T-cell (primary cell): ENCODE results near the gene ZFYVE26. TPM values are rescaled to one million over a fixed set of nuclear protein-coding genes. Genes with fewer than 3 reads are reported as not detected.
"Not testable (repeated sequence)": the region's sequence is repeated elsewhere in the genome, so short reads cannot be mapped to it uniquely, and the experiment has no call there.

ENCODE experiments used
- ATAC-seq, 4 experiments: fragments of 200-7000 bp in 3 of 4; fragments of 150-1000 bp in 1 of 4; cut with Tn5 transposase; replicated peaks in 1 of 4; 1 replicate in 3 of 4; 2 replicates in 1 of 4; pipeline ENCODE4 v1.10.0; 2021; ENCODE audit warnings: moderate library complexity in 3 of 4, mild to moderate bottlenecking in 2 of 4, moderate number of reproducible peaks in 1 of 4
- CTCF ChIA-PET, 2 donors: fragments of 300-600 bp; sonication (Branson Sonifier 250); formaldehyde crosslinking; loops; one replicate each; lab custom pipeline; 2022; ENCODE audit warnings: antibody characterized with exemption in 2 of 2; lab: Charles Lee
- POLR2A ChIA-PET, 2 donors: fragments of 300-600 bp; sonication (Branson Sonifier 250); formaldehyde crosslinking; loops; one replicate each; lab custom pipeline; 2022; ENCODE audit warnings: antibody characterized with exemption in 2 of 2; lab: Charles Lee
- DNase-seq, 35 experiments: peaks; one replicate each; pipeline versions ENCODE4 v3.0.0 to v3.0.0-alpha.2; 2013 to 2023
- H3K27ac ChIP-seq: one replicate; pipeline ENCODE4 v1.5.1; 2013; ENCODE audit warnings: low read length
- H3K27me3 ChIP-seq, 2 experiments: replicated peaks in 1 of 2; 1 replicate in 1 of 2; 2 replicates in 1 of 2; pipeline versions ENCODE4 v1.6.1 to v1.7.0; 2013; ENCODE audit warnings: low read length in 1 of 2, mixed read lengths in 1 of 2; ENCODE audit not compliant: control insufficient read depth in 2 of 2, insufficient read depth in 2 of 2; ENCODE audit errors: extremely low read depth in 1 of 2
- H3K36me3 ChIP-seq, 2 donors: 1 replicate in 1 of 2; 2 replicates in 1 of 2; pipeline versions ENCODE4 v1.6.1 to v1.7.0; 2013; ENCODE audit warnings: low read length in 1 of 2; ENCODE audit not compliant: control insufficient read depth in 2 of 2, insufficient read depth in 1 of 2; ENCODE audit errors: extremely low read depth in 1 of 2
- H3K4me1 ChIP-seq, 2 experiments: 1 replicate in 1 of 2; 2 replicates in 1 of 2; pipeline versions ENCODE4 v1.6.1 to v1.7.0; 2013; ENCODE audit warnings: low read length in 2 of 2, mixed read lengths in 1 of 2; ENCODE audit not compliant: insufficient read depth in 2 of 2, control insufficient read depth in 1 of 2; ENCODE audit errors: extremely low read depth in 1 of 2
- H3K4me3 ChIP-seq, 2 donors: 1 replicate in 1 of 2; 2 replicates in 1 of 2; pipeline versions ENCODE4 v1.5.1 to v1.7.0; 2013; ENCODE audit warnings: mild to moderate bottlenecking in 2 of 2, low read length in 1 of 2, moderate library complexity in 1 of 2; ENCODE audit not compliant: control insufficient read depth in 1 of 2; ENCODE audit errors: extremely low read depth in 1 of 2
- H3K9me3 ChIP-seq: 2 replicates; pipeline ENCODE4 v1.7.0; 2013
- H3K27ac Mint-ChIP-seq, 2 donors: one replicate each; pipeline ENCODE4 v1.8.0; 2020 to 2021; ENCODE audit warnings: mild to moderate bottlenecking in 2 of 2, mixed read lengths in 2 of 2
- H3K27me3 Mint-ChIP-seq, 2 donors: one replicate each; pipeline ENCODE4 v1.8.0; 2021 to 2022; ENCODE audit warnings: mixed read lengths in 2 of 2
- H3K36me3 Mint-ChIP-seq: one replicate; pipeline ENCODE4 v1.8.0; 2021; ENCODE audit warnings: mixed read lengths
- H3K4me1 Mint-ChIP-seq, 3 donors: one replicate each; pipeline ENCODE4 v1.8.0; 2020 to 2022; ENCODE audit warnings: mixed read lengths in 3 of 3, mild to moderate bottlenecking in 1 of 3
- H3K4me3 Mint-ChIP-seq, 3 donors: one replicate each; pipeline ENCODE4 v1.8.0; 2020 to 2022; ENCODE audit warnings: mild to moderate bottlenecking in 3 of 3, mixed read lengths in 3 of 3, moderate library complexity in 3 of 3
- H3K9me3 Mint-ChIP-seq, 3 donors: one replicate each; pipeline ENCODE4 v1.8.0; 2020 to 2022; ENCODE audit warnings: mixed read lengths in 3 of 3
- WGBS: methylation state at CpG from one replicate; pipeline ENCODE4 v1.1.5; 2013; ENCODE audit warnings: missing lambda C conversion rate; ENCODE audit not compliant: insufficient coverage; 5-methylcytosine and 5-hydroxymethylcytosine counted together
- total RNA-seq, 35 experiments: library from RNA in 6 of 35; stranded (reverse) in 6 of 35; fragments of 120-200 nt in 1 of 35; gene quantifications; one replicate each; pipeline versions ENCODE4 v1.2.1 to v1.2.4 and lab custom pipeline; 2013 to 2026

The ZFYVE26 gene
- total RNA-seq, 5 donors from 2014 or later (not counting 1 experiment from before 2014, with no cell fraction given), result 26.0 to 37.6 (median 32.5) TPM

DNA sequence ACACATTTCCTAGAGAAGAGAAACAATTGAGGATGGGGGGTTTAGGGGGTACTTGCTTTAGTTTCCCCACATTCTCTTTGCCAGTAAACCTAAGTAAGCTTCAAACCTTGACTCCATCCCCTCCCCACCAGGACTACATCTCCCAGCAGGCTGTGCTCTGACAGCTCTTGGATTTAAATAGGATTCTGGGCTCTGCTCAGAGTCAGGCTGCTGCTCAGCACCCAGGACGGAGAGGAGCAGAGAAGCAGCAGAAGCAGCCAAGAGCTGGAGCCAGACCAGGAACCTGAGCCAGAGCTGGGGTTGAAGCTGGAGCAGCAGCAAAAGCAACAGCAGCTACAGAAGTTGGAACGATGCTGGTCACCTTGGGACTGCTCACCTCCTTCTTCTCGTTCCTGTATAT is 94.1 kb downstream of the ZFYVE26 start:
- Mint-ChIP-seq H3K4me3 (no peak overlapping the region), H3K27me3 (peaks cover 33 to 36% of the 10 kb centered on the region in 2 donors), H3K27ac (no peak overlapping the region), H3K36me3 (peaks cover 2% of the 10 kb centered on the region), H3K9me3 (no peaks in the 10 kb centered on the region), H3K4me1 (peaks cover 6 to 10% (median 7%) of the 10 kb centered on the region in 3 donors)
- Histone ChIP-seq H3K27ac (no peak overlapping the region), H3K4me3 (no peak overlapping the region), H3K4me1 (no peaks in the 10 kb centered on the region), H3K36me3 (no peaks in the 10 kb centered on the region), H3K9me3 (no peaks in the 10 kb centered on the region), H3K27me3 (peaks cover 0 to 20% of the 10 kb centered on the region in 2 experiments)
- POLR2A ChIA-PET, result no interaction called here
- no peak for ATAC-seq
- DNase-seq, result no peak
- CTCF ChIA-PET, result no interaction called here
- WGBS, result 21% methylated on average over 1 of the region's 3 CpGs

DNA sequence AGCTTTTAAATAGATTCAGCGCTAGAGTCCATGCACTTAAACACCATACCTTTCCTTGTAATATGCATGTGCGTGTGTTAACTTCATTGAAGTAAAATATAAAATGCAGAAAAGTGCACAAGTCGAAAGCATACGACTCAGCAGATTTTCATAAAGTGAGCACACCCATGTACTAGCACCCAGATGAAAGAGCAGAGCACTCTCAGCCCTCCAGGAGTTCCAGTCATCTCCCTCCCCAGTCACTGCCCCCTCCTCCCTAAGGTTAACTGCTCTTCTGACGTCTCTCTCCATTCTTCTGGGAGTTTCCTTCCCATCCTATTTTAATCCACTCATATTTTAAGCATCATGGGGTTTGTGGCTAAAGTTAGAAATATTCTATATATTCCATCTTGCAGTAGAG is 94.5 kb downstream of the ZFYVE26 start:
- Mint-ChIP-seq H3K4me1 (peaks cover 6 to 10% (median 7%) of the 10 kb centered on the region in 3 donors), H3K4me3 (no peak overlapping the region), H3K9me3 (no peaks in the 10 kb centered on the region), H3K27me3 (peaks cover 33 to 36% of the 10 kb centered on the region in 2 donors), H3K27ac (no peak overlapping the region), H3K36me3 (peaks cover under 1% of the 10 kb centered on the region)
- WGBS, result no CpG with 5 or more reads among the region's 5 CpGs
- Histone ChIP-seq H3K9me3 (no peaks in the 10 kb centered on the region), H3K4me1 (no peaks in the 10 kb centered on the region), H3K27ac (no peak overlapping the region), H3K27me3 (peaks cover 0 to 19% of the 10 kb centered on the region in 2 experiments), H3K36me3 (no peaks in the 10 kb centered on the region), H3K4me3 (no peak overlapping the region)
- ChIA-PET CTCF (no interaction called here), POLR2A (no interaction called here)
- DNase-seq, result no peak
- no peak for ATAC-seq

DNA sequence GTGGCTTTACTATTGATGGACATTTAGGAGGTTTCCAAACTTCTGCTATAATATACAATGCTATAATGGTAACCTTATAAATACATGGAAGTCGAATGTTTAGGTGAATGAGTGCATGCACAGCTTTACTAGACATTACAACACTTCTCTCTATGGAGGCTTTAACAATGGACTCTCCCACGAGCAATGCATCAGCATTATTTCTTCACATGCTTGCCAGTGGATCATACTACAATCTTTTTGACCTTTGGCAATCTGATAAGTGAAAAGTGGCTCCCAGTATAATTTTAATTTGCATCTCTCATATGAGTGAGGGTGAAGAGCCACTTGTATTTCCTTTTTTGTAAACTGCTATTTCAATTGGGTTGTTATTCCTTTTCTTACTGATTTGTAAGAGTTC is 96.5 kb downstream of the ZFYVE26 start:
- WGBS, result no CpG with 5 or more reads among the region's 2 CpGs
- Mint-ChIP-seq H3K36me3 (no peaks in the 10 kb centered on the region), H3K4me3 (no peak overlapping the region), H3K9me3 (no peaks in the 10 kb centered on the region), H3K4me1 (peaks cover 6 to 10% (median 7%) of the 10 kb centered on the region in 3 donors), H3K27ac (no peak overlapping the region), H3K27me3 (peaks cover 30% of the 10 kb centered on the region in 2 donors)
- H3K4me1 ChIP-seq, result no peaks in the 10 kb centered on the region
- DNase-seq (no peak), ATAC-seq (no peak)
- POLR2A ChIA-PET, result no interaction called here
- no peak overlapping the region for H3K4me3 ChIP-seq
- peaks cover 0 to 17% of the 10 kb centered on the region in 2 experiments for H3K27me3 ChIP-seq
- no peak overlapping the region for H3K27ac ChIP-seq
- H3K9me3 ChIP-seq, result no peaks in the 10 kb centered on the region
- no peaks in the 10 kb centered on the region for H3K36me3 ChIP-seq
- CTCF ChIA-PET, result no interaction called here

DNA sequence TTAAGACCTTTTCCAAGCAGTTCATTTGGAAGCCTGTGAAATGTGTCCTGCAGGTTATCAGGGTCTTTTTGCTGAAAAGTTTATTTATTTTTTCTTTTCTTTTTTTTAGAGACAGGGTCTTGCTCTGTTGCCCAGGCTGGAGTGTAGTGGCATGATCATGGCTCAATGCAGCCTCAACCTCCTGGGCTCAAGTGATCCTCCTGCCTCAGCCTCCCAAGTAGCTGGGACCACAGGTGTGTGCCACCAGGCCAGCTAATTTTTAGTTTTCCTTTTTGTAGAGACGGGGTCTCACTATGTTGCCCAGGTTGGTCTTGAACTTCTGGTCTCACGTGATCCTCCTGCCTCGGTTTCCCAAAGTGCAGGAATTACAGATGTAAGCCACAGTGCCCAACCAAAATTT is 97.0 kb downstream of the ZFYVE26 start:
- 67% methylated on average over 1 of the region's 3 CpGs for WGBS
- H3K27ac Mint-ChIP-seq, CTCF ChIA-PET, ATAC-seq, DNase-seq, H3K4me1 ChIP-seq, H3K9me3 ChIP-seq, H3K4me3 Mint-ChIP-seq, H3K4me3 ChIP-seq, H3K36me3 ChIP-seq, H3K27ac ChIP-seq, H3K36me3 Mint-ChIP-seq, H3K9me3 Mint-ChIP-seq, POLR2A ChIA-PET: not testable (repeated sequence)
- peaks cover 25 to 26% of the 10 kb centered on the region in 2 donors for H3K27me3 Mint-ChIP-seq
- peaks cover 6 to 10% (median 7%) of the 10 kb centered on the region in 3 donors for H3K4me1 Mint-ChIP-seq
- H3K27me3 ChIP-seq, result peaks cover 0 to 17% of the 10 kb centered on the region in 2 experiments

DNA sequence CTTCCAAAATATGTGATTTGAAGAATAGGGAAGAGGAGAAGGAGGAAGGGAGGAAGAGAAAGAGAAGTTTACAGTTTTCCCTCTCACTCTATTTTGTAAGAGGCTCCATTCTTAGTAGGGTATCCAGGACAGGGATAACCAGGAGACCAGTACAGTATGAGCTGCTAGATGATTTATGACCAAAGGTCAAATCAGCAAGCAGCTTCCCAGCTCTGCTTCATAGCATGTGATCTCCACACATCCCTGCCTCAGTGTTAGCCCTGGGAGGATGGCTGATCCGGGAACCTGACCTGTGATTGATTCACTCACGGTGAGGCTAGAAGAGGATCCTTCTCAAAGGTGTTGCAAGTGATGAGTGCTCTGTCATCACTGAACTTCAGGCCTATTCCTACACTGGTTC is 98.1 kb downstream of the ZFYVE26 start:
- no peak overlapping the region for H3K4me3 ChIP-seq
- H3K27me3 ChIP-seq, result peaks cover 0 to 15% of the 10 kb centered on the region in 2 experiments
- H3K27ac Mint-ChIP-seq, result no peak overlapping the region
- no CpG with 5 or more reads among the region's 2 CpGs for WGBS
- H3K4me1 ChIP-seq, result no peaks in the 10 kb centered on the region
- peaks cover 18% of the 10 kb centered on the region in 2 donors for H3K27me3 Mint-ChIP-seq
- ATAC-seq (no peak), DNase-seq (no peak)
- no peak overlapping the region for H3K4me3 Mint-ChIP-seq
- no peaks in the 10 kb centered on the region for H3K36me3 ChIP-seq
- H3K4me1 Mint-ChIP-seq, result peaks cover 6 to 10% (median 7%) of the 10 kb centered on the region in 3 donors
- H3K27ac ChIP-seq, result no peak overlapping the region
- H3K36me3 Mint-ChIP-seq, result no peaks in the 10 kb centered on the region
- ChIA-PET CTCF (no interaction called here), POLR2A (no interaction called here)
- H3K9me3 Mint-ChIP-seq, result no peaks in the 10 kb centered on the region
- H3K9me3 ChIP-seq, result no peaks in the 10 kb centered on the region

DNA sequence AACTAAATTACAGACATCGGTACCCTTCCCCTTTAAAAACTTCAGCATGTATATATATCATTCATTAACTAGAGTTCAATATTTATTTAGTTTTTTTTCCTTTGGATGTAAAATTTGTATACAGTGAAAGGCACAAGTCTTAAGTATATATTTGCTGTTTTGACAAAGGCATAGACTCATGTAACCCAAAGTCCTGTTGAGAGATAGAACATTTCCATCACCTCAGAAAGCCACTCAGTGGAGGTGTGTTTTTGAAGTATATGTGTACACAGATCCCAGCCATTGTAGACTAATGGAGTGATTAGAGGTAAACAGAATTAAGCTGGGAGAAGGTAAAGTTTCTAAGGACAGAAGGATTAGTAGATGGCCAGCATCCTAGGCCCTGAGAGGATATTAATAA is 99.3 kb downstream of the ZFYVE26 start:
- Histone ChIP-seq H3K36me3 (no peaks in the 10 kb centered on the region), H3K4me1 (no peaks in the 10 kb centered on the region), H3K27me3 (peaks cover 0 to 5% of the 10 kb centered on the region in 2 experiments), H3K9me3 (no peaks in the 10 kb centered on the region), H3K27ac (no peak overlapping the region), H3K4me3 (no peak overlapping the region)
- Mint-ChIP-seq H3K9me3 (no peaks in the 10 kb centered on the region), H3K27ac (no peak overlapping the region), H3K4me3 (no peak overlapping the region), H3K36me3 (no peaks in the 10 kb centered on the region), H3K4me1 (peaks cover 0 to 2% (median 0%) of the 10 kb centered on the region in 3 donors), H3K27me3 (peaks cover 6 to 11% of the 10 kb centered on the region in 2 donors)
- CTCF ChIA-PET, result interaction anchor here in 1 of 2 donors (1.1 kb wide), 1 partner anchor 13 kb away, joined by 3 read pairs; no protein-coding TSS in a partner anchor
- no peak for ATAC-seq
- WGBS, result no CpG with 5 or more reads among the region's 1 CpG
- POLR2A ChIA-PET, result no interaction called here
- DNase-seq, result no peak

DNA sequence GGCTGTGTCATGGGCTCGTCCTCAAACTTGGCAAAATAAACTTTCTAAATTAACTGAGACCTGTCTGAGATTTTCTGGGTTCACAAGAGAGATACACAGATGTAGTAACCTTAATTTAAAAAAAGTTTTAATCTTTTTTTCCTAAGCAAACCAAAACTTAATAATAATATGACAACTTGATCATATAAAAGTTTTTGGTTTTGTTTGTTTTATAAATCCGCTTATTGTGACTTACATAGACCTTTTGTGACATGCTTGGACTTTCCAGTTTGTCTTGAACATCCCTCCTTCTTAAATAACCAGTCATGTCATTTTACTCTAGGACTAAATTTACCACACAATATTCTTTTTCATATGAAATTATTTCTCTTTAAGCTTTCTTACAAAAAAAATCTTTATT is 106.2 kb downstream of the ZFYVE26 start:
- Histone ChIP-seq H3K9me3 (peaks cover 3% of the 10 kb centered on the region), H3K27ac (no peak overlapping the region), H3K36me3 (no peaks in the 10 kb centered on the region), H3K4me3 (no peak overlapping the region), H3K27me3 (no peaks in the 10 kb centered on the region), H3K4me1 (no peaks in the 10 kb centered on the region)
- DNase-seq, result no peak
- no peak overlapping the region for H3K27ac Mint-ChIP-seq
- peaks cover 0 to 8% (median 3%) of the 10 kb centered on the region in 3 donors for H3K9me3 Mint-ChIP-seq
- H3K36me3 Mint-ChIP-seq, result no peaks in the 10 kb centered on the region
- H3K27me3 Mint-ChIP-seq, result no peaks in the 10 kb centered on the region
- CTCF ChIA-PET, result no interaction called here
- H3K4me1 Mint-ChIP-seq, result no peaks in the 10 kb centered on the region
- POLR2A ChIA-PET, result no interaction called here
- H3K4me3 Mint-ChIP-seq, result no peak overlapping the region
- no CpG with 5 or more reads among the region's 2 CpGs for WGBS
- ATAC-seq, result no peak
